Small intestine (tissue), 7 donors: Measurements from ENCODE around the gene EML4. TPM values are rescaled to one million over a fixed set of nuclear protein-coding genes. Genes with fewer than 3 reads are reported as not detected.
A peak's percentile ranks its signal among the peaks of the same experiment; 100 is the strongest.

ENCODE experiments used
- DNase-seq, 2 donors: peaks; one replicate each; pipeline versions ENCODE4 v3.0.0 to v3.0.0-alpha.2; 2013
- FAIRE-seq: peaks from 2 replicates; lab custom pipeline; 2012; peaks lifted over from hg19 to GRCh38; lab: Jason Lieb, UNC
- H3K27ac ChIP-seq, 3 donors: one replicate each; pipeline ENCODE4 v1.5.1; 2013; ENCODE audit warnings: low read length in 2 of 3, mild to moderate bottlenecking in 2 of 3, control low read depth in 1 of 3, inconsistent platforms in 1 of 3, low read depth in 1 of 3, moderate library complexity in 1 of 3
- H3K27me3 ChIP-seq, 3 donors: one replicate each; pipeline ENCODE4 v1.6.1; 2013; ENCODE audit warnings: low read length in 3 of 3, inconsistent platforms in 1 of 3; ENCODE audit not compliant: control insufficient read depth in 3 of 3, insufficient read depth in 3 of 3
- H3K36me3 ChIP-seq, 3 donors: one replicate each; pipeline ENCODE4 v1.6.1; 2013; ENCODE audit warnings: low read length in 3 of 3, inconsistent platforms in 1 of 3, low read depth in 1 of 3, mild to moderate bottlenecking in 1 of 3, moderate library complexity in 1 of 3; ENCODE audit not compliant: control insufficient read depth in 3 of 3, insufficient read depth in 2 of 3
- H3K4me1 ChIP-seq, 3 donors: one replicate each; pipeline ENCODE4 v1.6.1; 2013; ENCODE audit warnings: low read length in 2 of 3, inconsistent platforms in 1 of 3, low read depth in 1 of 3, mild to moderate bottlenecking in 1 of 3, moderate library complexity in 1 of 3; ENCODE audit not compliant: control insufficient read depth in 3 of 3, insufficient read depth in 2 of 3
- H3K4me3 ChIP-seq, 3 donors: one replicate each; pipeline ENCODE4 v1.5.1; 2013; ENCODE audit warnings: low read length in 3 of 3, control low read depth in 1 of 3, inconsistent platforms in 1 of 3, low read depth in 1 of 3, mild to moderate bottlenecking in 1 of 3, moderate library complexity in 1 of 3
- H3K9me3 ChIP-seq, 2 donors: one replicate each; pipeline ENCODE4 v1.6.1; 2013; ENCODE audit warnings: low read depth in 1 of 2, low read length in 1 of 2; ENCODE audit not compliant: control insufficient read depth in 2 of 2, insufficient read depth in 1 of 2
- WGBS, 3 donors: extraction: QIAGEN DNeasy Blood & Tissue Kit; methylation state at CpG; one replicate each; pipeline ENCODE4 v1.1.7; 2013; 5-methylcytosine and 5-hydroxymethylcytosine counted together
- polyA plus RNA-seq, 4 donors: library from polyadenylated mRNA; stranded (reverse) in 3 of 4; unstranded in 1 of 4; fragments of 200-250 nt in 3 of 4; fragments of 120-200 nt in 1 of 4; gene quantifications; one replicate each; pipeline versions ENCODE4 v1.2.1 to v1.2.3, GENCODE V29; 2013
- donor health status: healthy with polysubstance abuse.
- donor health status: control.
- donor health status: control.
- donor health status: Bipolar disorder and iron deficiency.
- donor health status: healthy.

The EML4 gene
- polyA plus RNA-seq, 4 donors: 30.0 to 132 (median 33.3) TPM

GRCh38 chr2:42364658-42365057 is 195.5 kb downstream of the EML4 start:
- Histone ChIP-seq H3K4me3 (no peak overlapping the region), H3K9me3 (no peaks in the 10 kb centered on the region), H3K4me1 (peaks cover 0 to 10% (median 3%) of the 10 kb centered on the region in 3 donors), H3K27me3 (no peaks in the 10 kb centered on the region), H3K36me3 (no peaks in the 10 kb centered on the region), H3K27ac (no peak overlapping the region)
- no peak for FAIRE-seq
- DNase-seq: no peak
- WGBS, 3 donors: 73 to 85% (median 84%) methylated on average over 3 of the region's 3 CpGs

GRCh38 chr2:42366411-42366810 is 197.3 kb downstream of the EML4 start:
- no peak overlapping the region for H3K4me3 ChIP-seq
- FAIRE-seq: no peak

DNA sequence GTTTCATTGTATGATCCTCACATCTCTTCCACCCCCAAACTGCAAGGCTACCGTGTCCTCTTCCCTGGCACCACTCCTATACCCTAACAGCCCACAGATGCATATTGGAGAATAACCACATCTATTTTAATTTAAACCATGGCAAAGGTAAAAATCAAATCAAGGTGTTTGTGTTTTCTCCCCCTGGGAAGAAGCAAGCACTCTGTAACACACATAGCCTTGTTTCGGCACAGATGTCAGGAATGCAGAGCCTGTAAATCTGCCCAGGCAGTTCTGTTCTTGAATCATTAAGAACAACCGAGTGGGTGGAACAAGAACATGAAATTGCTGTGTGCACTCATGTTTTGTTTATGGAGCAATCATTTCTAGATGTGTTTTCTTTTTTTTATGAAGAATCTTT is 198.7 kb downstream of the EML4 start:
- H3K4me3 ChIP-seq: no peak overlapping the region
- no peak for FAIRE-seq

More at GRCh38 chr2:42366411-42366810, 197.3 kb downstream of the EML4 start:
- Histone ChIP-seq H3K9me3 (no peaks in the 10 kb centered on the region), H3K4me1 (peaks cover 0 to 10% (median 3%) of the 10 kb centered on the region in 3 donors), H3K27ac (no peak overlapping the region), H3K27me3 (no peaks in the 10 kb centered on the region), H3K36me3 (no peaks in the 10 kb centered on the region)
- no peak for DNase-seq

DNA sequence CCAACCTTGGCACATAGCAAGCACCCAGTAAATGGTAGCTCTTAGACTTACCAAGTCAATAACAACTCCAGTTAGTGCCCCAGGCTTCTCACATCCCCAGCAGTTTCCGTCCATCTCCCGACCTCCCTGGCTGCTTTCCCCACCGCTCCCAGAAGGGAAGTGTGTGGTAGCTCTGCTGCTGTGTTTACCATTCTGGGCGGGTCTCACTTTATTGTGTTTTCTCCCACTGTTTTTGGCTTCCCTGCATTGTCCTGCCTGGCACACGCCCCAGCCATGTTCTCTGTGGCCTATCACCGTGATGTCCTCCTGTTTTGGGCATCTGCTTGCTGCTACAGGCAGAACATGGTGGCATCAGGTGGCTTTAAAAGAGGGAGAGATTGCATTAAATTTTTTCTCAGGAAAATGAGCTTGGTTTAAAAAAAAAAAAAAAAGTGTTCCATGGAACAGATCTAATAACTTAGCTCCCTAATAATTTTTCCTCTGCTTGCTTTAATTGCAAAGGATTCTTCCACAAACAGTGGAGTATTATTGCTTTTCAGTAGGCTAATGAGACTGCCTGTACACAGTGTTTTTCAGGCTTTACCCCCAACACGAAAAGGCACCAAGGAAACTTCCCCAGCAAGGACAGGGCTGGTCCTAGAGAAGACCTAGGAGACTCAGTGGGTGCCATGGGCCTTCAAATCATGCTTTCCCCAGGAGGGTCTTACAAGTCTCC is 199.8 kb downstream of the EML4 start:
- DNase-seq: peak; percentile 24 to 30
- peaks cover 0 to 17% (median 3%) of the 10 kb centered on the region in 3 donors for H3K4me1 ChIP-seq
- WGBS, 3 donors: 32 to 50% (median 42%) methylated on average over 7 of the region's 7 CpGs
- H3K9me3 ChIP-seq: no peaks in the 10 kb centered on the region
- H3K27ac ChIP-seq: no peak overlapping the region
- no peak overlapping the region for H3K4me3 ChIP-seq
- H3K27me3 ChIP-seq: no peaks in the 10 kb centered on the region
- H3K36me3 ChIP-seq: no peaks in the 10 kb centered on the region
- no peak for FAIRE-seq

More for the DNA sequence above, 198.7 kb downstream of the EML4 start:
- DNase-seq: no peak
- Histone ChIP-seq H3K27ac (no peak overlapping the region), H3K4me1 (peaks cover 0 to 16% (median 3%) of the 10 kb centered on the region in 3 donors), H3K36me3 (no peaks in the 10 kb centered on the region), H3K9me3 (no peaks in the 10 kb centered on the region), H3K27me3 (no peaks in the 10 kb centered on the region)
- 60 to 87% (median 76%) methylated on average over 3 of the region's 3 CpGs for WGBS, 3 donors

DNA sequence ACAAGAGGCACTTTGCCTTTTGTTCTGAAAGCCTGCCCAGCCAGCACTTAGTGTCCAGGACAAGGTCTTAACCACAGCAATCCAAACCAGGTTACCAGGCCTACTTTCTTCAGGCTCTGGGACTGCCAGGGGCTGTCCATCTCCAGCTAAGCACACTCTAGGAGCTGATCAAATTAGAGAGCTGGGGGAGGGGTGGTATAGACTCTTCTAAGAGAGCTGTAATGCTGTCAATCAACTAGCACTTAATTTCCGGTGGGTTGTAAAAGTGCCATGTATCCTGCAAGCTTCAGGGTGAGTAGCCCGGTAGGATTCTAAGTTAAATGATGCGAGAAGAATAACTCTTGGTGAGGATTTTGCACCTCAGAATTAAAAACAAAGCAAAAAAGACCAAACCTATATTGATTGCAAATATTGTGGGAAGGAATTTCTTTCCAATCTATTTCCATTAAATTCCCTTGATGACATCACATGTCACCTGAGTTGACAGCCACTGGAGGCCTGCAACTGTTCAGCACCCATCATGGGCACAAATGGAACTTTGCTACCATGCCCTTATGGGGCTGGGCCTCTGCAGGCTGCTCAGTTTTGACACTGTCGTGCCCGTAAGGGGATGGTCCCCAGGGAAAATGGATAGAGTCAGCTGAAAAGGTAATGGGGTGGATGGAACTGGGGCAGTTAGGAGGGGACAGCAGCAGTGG is 200.5 kb downstream of the EML4 start:
- peaks cover 0 to 17% (median 3%) of the 10 kb centered on the region in 3 donors for H3K4me1 ChIP-seq
- WGBS, 3 donors: 67 to 79% (median 73%) methylated on average over 5 of the region's 5 CpGs
- H3K9me3 ChIP-seq: no peaks in the 10 kb centered on the region
- H3K27ac ChIP-seq: no peak overlapping the region
- H3K27me3 ChIP-seq: no peaks in the 10 kb centered on the region
- H3K4me3 ChIP-seq: no peak overlapping the region
- peak; percentile 10 to 23 for DNase-seq
- FAIRE-seq: no peak
- no peaks in the 10 kb centered on the region for H3K36me3 ChIP-seq

GRCh38 chr2:42371611-42372473 is 202.7 kb downstream of the EML4 start:
- no peak for DNase-seq

DNA sequence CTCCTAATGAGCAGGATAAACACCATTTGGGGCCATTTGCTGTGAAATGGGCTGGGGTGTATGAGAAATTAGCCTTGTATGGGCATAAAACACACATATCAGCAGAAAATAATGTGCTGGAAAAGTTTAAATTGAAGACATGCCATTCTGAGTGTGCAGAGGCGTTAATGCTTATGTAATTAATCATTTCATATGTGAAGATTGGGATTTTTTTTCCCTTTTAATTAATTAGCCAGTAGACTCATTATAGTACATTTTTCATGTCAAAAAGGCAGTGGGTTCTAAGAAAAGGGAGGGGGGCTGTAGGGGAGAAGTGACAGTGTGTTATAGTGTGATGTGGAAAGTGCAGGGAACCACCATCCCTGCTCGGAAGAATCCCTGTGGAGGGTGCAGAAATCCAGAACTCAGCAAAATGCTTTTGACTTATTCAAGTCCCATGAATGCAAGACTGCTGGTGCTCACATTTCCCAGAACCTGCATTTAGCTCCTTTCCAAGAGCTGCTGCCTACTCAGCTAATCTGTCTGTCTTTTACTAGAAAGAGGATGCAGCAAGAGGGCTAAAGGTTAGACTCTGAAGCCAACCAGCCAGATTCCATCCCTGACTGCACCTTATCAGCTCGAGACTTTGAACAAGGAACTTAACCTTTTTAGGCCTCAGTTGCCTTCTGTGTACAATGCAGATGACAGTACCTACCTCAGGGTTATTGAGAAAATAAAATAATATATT is 203.5 kb downstream of the EML4 start:
- Histone ChIP-seq H3K9me3 (no peaks in the 10 kb centered on the region), H3K27ac (no peak overlapping the region), H3K36me3 (no peaks in the 10 kb centered on the region), H3K27me3 (no peaks in the 10 kb centered on the region), H3K4me1 (peaks cover 0 to 17% (median 3%) of the 10 kb centered on the region in 3 donors), H3K4me3 (no peak overlapping the region)
- DNase-seq (peak; percentile 41 to 85), FAIRE-seq (no peak)
- WGBS, 3 donors: 38 to 59% (median 50%) methylated on average over 3 of the region's 3 CpGs

More at GRCh38 chr2:42371611-42372473, 202.7 kb downstream of the EML4 start:
- 86 to 94% (median 89%) methylated on average over 11 of the region's 11 CpGs for WGBS, 3 donors
- no peaks in the 10 kb centered on the region for H3K9me3 ChIP-seq
- no peak overlapping the region for H3K27ac ChIP-seq
- H3K4me1 ChIP-seq: peaks cover 0 to 17% (median 3%) of the 10 kb centered on the region in 3 donors
- no peak for FAIRE-seq
- H3K4me3 ChIP-seq: no peak overlapping the region
- no peaks in the 10 kb centered on the region for H3K27me3 ChIP-seq
- no peaks in the 10 kb centered on the region for H3K36me3 ChIP-seq
